Left ventricle myocardium inferior (tissue), 1 donor: ENCODE results near the gene NOP14. TPM values are rescaled to one million over a fixed set of nuclear protein-coding genes. Genes with fewer than 3 reads are reported as not detected.
"Not testable (repeated sequence)": the region's sequence is repeated elsewhere in the genome, so short reads cannot be mapped to it uniquely, and the experiment has no call there.

Experiments used
- DNase-seq: peaks from one replicate; pipeline ENCODE4 v3.0.0-alpha.2; 2020
- H3K27ac ChIP-seq: fragments of 200-600 bp; replicated peaks from 2 replicates; pipeline ENCODE4 v1.8.0; 2021
- H3K27me3 ChIP-seq: fragments of 200-600 bp; 2 replicates; pipeline ENCODE4 v1.8.0; 2021; ENCODE audit warnings: low read depth
- H3K36me3 ChIP-seq: fragments of 200-600 bp; 2 replicates; pipeline ENCODE4 v1.8.0; 2021
- H3K4me1 ChIP-seq: fragments of 200-600 bp; 2 replicates; pipeline ENCODE4 v1.8.0; 2021
- H3K4me3 ChIP-seq: fragments of 200-600 bp; 2 replicates; pipeline ENCODE4 v1.8.0; 2021; ENCODE audit warnings: mild to moderate bottlenecking, moderate library complexity
- H3K9me3 ChIP-seq: fragments of 200-600 bp; replicated peaks from 2 replicates; pipeline ENCODE4 v1.8.0; 2021
- intact Hi-C: fragments of 100-400 bp; cut with micrococcal nuclease; formaldehyde crosslinking; loops from one replicate; pipeline ENCODE4 v1.11.0; 2022
- total RNA-seq: library from RNA; stranded (reverse); fragmentation: NEBNext Ultra II Directional; extraction: Animal tissue kit (Norgen Biotek cat#: 25700); gene quantifications from one replicate; pipeline ENCODE4 v1.2.1, GENCODE V29; 2021
- TF ChIP-seq, protein P1 (sequence below): fragments of 200-600 bp; IDR thresholded peaks from 2 replicates; pipeline ENCODE4 v1.8.0; 2021; ENCODE audit warnings: antibody characterized with exemption, mild to moderate bottlenecking, borderline replicate concordance
- donor health status: DM: no; HTN: yes; CAD: no; lungs with severe emphysema.

Gene NOP14
- total RNA-seq, 1 donor from 2014 or later: 17.4 TPM

DNA sequence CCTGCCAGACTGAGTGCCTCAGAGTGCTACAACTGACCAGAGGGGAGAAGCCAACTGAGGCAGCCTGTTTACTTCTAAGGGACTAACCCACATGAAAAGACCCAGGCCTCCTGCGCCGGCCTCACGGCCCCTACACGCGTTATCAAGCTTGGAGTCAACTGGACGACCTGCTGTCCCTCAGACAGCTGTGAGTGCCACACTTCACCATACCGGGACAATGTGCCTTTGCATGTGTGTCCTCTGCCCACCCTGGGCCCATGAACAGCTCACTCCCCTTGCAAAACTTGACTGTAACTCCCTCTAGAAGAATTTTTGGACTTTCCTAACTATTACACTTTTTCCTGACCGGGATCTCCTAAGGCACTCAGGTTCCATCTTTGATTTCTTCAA, 1.8 kb downstream of the NOP14 start:
- Histone ChIP-seq H3K27ac (no peak overlapping the region), H3K4me3 (peak overlapping the region; percentile 98)
- intact Hi-C loops: no loop called here

DNA sequence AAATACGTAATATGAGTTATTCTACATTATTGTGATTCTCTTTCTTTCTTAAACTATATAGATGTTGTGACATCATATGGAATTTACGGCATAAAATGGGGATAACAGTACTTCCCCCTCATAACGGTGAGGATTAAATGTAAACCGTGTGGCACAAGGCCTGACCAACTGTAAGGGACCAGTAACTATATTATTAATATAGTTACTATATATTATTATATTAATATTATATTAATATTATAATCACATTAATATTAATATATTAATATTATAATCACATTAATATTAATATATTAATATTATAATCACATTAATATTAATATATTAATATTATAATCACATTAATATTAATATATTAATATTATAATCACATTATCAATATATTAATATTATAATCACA, 2.8 kb downstream of the NOP14 start:
- H3K27me3 ChIP-seq, intact Hi-C loops, H3K27ac ChIP-seq, H3K9me3 ChIP-seq, DNase-seq, H3K4me3 ChIP-seq: not testable (repeated sequence)
- Histone ChIP-seq H3K36me3 (peaks cover 28% of the 10 kb centered on the region), H3K4me1 (peaks cover 56% of the 10 kb centered on the region)

More for the DNA sequence above, 1.8 kb downstream of the NOP14 start:
- H3K27me3 ChIP-seq: no peaks in the 10 kb centered on the region
- peaks cover 56% of the 10 kb centered on the region for H3K4me1 ChIP-seq
- no peak for DNase-seq
- TF ChIP-seq, protein P1, sequence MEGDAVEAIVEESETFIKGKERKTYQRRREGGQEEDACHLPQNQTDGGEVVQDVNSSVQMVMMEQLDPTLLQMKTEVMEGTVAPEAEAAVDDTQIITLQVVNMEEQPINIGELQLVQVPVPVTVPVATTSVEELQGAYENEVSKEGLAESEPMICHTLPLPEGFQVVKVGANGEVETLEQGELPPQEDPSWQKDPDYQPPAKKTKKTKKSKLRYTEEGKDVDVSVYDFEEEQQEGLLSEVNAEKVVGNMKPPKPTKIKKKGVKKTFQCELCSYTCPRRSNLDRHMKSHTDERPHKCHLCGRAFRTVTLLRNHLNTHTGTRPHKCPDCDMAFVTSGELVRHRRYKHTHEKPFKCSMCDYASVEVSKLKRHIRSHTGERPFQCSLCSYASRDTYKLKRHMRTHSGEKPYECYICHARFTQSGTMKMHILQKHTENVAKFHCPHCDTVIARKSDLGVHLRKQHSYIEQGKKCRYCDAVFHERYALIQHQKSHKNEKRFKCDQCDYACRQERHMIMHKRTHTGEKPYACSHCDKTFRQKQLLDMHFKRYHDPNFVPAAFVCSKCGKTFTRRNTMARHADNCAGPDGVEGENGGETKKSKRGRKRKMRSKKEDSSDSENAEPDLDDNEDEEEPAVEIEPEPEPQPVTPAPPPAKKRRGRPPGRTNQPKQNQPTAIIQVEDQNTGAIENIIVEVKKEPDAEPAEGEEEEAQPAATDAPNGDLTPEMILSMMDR: no peak
- H3K9me3 ChIP-seq: no peaks in the 10 kb centered on the region
- H3K36me3 ChIP-seq: peaks cover 18% of the 10 kb centered on the region

DNA sequence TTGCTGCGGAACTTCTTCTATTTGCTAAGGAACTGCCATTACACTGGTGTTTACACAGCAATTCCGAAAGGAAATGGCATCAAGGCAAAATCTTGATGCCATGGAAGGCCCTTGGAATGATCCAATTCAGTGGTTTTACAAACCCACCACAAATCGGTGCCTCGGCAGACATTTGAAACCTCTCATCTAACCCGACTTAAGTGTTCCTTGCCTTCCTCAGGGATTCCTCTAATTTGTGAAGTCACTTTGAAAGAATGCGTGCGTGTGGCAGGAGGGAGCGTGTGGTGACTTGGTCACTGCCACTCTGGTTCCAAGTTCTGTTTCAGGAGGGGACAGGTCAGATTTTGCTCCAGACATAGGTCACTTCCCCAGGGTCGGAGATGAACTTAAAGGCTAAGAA, 4.8 kb downstream of the NOP14 start:
- DNase-seq: no peak
- H3K27ac ChIP-seq: no peak overlapping the region
- H3K4me1 ChIP-seq: peaks cover 45% of the 10 kb centered on the region
- peaks cover 43% of the 10 kb centered on the region for H3K36me3 ChIP-seq
- TF ChIP-seq, protein P1: no peak
- H3K27me3 ChIP-seq: no peaks in the 10 kb centered on the region
- H3K4me3 ChIP-seq: no peak overlapping the region
- H3K9me3 ChIP-seq: no peaks in the 10 kb centered on the region
- intact Hi-C loops: loop anchor here (10.0 kb wide), 1 partner anchor 194 kb away; no protein-coding TSS in a partner anchor

DNA sequence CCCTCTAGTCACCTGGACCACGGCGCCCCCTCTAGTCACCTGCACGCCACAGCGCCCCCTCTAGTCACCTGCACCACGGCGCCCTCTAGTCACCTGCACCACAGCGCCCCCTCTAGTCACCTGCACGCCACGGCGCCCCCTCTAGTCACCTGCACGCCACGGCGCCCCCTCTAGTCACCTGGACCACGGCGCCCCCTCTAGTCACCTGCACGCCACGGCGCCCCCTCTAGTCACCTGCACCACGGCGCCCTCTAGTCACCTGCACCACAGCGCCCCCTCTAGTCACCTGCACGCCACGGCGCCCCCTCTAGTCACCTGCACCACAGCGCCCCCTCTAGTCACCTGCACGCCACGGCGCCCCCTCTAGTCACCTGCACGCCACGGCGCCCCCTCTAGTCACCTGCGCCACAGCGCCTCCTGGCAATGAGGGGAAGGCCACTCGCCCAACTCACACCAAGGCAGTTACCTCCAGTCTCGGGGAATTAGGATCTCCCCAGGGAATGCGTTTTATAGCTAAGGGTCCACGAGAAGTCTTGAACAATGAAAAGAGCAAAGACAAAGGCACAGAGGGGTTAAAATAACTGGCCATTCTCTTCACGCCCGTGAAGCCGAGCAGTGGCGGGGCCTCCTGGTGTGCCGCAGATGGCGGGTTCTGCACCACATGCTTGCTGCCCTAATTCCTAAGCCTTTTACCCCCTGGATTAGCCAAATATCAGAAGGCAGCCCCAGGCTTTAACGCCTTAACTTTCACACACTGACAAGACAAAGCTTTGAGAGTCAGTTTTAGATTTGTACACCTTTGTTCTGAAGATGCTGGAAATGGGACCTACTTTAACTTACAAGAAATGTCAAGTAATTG, 7.8 kb downstream of the NOP14 start:
- intact Hi-C loops: loop anchor here (10.0 kb wide), 1 partner anchor 191 kb away; no protein-coding TSS in a partner anchor
- peaks cover 73% of the 10 kb centered on the region for H3K36me3 ChIP-seq
- not testable (repeated sequence) for H3K27me3 ChIP-seq

DNA sequence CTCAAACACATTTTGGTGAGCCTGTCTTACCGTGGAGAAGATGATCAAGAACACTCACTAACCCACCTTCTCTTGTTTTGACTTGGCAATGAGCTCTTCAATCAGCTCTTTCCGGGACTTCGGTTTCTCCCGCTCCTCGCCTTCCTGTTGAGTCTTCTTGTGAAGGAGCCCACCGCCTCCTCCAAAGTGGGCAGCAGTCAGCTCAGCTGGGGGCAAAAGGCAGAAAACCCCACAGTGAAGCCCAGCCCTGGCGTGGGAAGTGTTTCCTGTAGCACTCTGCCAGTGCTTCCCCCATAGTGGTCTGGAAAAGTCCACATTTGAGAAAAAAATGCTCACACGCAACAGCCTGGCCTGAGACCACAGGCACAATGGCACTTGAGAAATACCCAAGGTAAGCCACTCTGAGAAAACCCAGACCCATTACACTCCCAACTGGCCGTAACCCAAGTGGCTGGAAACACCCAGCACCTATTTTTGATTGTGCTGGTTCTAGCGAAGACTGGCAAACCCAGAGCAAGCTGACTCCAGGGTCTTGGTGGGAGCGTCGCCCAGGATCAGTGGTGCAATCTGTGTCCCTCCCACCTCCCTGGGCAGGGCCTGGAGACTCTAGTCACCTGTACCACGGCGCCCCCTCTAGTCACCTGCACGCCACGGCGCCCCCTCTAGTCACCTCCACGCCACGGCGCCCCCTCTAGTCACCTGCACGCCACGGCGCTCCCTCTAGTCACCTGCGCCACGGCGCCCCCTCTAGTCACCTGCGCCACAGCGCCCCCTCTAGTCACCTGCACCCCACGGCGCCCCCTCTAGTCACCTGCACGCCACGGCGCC, 8.6 kb downstream of the NOP14 start:
- H3K27me3 ChIP-seq: no peaks in the 10 kb centered on the region
- TF ChIP-seq, protein P1: no peak
- H3K27ac ChIP-seq: no peak overlapping the region
- no peak overlapping the region for H3K4me3 ChIP-seq
- H3K36me3 ChIP-seq: peaks cover 82% of the 10 kb centered on the region
- no peaks in the 10 kb centered on the region for H3K9me3 ChIP-seq
- no peak for DNase-seq
- intact Hi-C loops: loop anchor here (10.0 kb wide), 1 partner anchor 190 kb away; no protein-coding TSS in a partner anchor
- H3K4me1 ChIP-seq: peaks cover 21% of the 10 kb centered on the region

More for the DNA sequence above, 7.8 kb downstream of the NOP14 start:
- peaks cover 28% of the 10 kb centered on the region for H3K4me1 ChIP-seq
- H3K27ac ChIP-seq, H3K9me3 ChIP-seq, DNase-seq, H3K4me3 ChIP-seq: not testable (repeated sequence)

DNA sequence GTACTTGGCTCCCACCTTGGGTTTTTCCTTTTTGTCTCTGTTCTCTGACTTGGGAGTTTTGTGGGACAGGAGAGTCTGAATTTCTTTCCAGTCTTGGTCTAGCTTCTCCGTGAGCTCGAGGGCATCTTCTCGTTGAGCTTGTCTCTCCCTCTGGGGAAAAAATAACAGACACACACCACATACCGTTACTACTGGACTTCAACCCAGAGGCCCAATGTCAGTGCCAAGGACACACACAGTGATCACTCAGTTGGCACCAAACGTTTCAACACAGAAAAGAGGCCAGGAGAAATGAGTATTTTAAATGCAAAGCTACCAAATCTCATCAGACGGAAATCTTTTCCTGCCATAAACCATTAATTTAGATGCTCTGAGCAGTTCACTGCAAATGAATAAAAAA, 9.7 kb downstream of the NOP14 start:
- peak overlapping the region; percentile 39 for H3K27ac ChIP-seq
- DNase-seq: no peak
- H3K4me3 ChIP-seq: no peak overlapping the region
- H3K36me3 ChIP-seq: peaks cover 90% of the 10 kb centered on the region
- no peaks in the 10 kb centered on the region for H3K9me3 ChIP-seq
- intact Hi-C loops: loop anchor here (10.0 kb wide), 1 partner anchor 189 kb away; no protein-coding TSS in a partner anchor
- peaks cover 19% of the 10 kb centered on the region for H3K4me1 ChIP-seq
- TF ChIP-seq, protein P1: no peak
- H3K27me3 ChIP-seq: no peaks in the 10 kb centered on the region
